Raji (cell line): ENCODE results near the gene RSPH9.

ENCODE experiments used
- POLR2A ChIP-seq: IDR thresholded peaks from 2 replicates; pipeline ENCODE4 v1.6.1; 2011; ENCODE audit warnings: low read depth, low read length, control low read depth; ENCODE audit not compliant: insufficient read depth

The RSPH9 gene

DNA sequence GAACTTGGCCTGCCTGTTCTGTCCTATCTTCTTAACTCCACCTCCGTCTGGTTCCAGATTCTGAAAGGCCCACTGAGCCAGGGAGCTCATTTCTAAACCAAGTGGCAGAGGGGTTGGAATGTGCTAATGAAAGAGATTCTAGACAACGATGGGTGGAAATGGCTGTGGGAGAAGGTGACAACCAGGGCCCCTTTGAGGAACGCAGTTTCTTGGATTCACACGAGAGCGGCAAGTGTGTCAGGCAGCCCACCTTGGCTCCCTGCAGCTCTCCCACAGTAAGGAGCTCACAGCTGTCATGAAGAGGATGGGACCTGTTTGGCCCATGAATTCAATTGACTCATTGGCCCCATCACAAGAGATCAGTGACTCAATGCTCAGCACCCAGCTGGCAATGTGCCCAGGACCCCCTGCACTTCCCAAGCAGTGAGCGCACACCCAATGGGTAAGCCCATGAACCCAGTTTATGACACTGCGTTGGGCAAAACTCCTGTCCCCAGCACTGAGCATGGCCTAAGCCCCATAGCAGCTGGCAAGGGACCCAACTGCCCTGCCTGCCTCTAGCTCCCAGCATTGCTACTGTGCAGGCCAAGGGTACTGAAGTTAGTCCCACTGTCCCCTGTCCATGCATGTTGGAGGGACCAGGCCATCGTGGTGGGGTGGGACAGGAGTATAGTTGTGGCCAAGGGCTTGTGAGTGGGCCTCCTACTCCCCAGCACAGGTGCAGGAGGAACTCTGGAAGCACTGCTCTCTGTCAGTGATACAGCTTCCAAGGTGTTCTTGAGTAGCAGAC lies 26.4 kb downstream of the RSPH9 start:
- TF ChIP-seq POLR2A, result no peak

DNA sequence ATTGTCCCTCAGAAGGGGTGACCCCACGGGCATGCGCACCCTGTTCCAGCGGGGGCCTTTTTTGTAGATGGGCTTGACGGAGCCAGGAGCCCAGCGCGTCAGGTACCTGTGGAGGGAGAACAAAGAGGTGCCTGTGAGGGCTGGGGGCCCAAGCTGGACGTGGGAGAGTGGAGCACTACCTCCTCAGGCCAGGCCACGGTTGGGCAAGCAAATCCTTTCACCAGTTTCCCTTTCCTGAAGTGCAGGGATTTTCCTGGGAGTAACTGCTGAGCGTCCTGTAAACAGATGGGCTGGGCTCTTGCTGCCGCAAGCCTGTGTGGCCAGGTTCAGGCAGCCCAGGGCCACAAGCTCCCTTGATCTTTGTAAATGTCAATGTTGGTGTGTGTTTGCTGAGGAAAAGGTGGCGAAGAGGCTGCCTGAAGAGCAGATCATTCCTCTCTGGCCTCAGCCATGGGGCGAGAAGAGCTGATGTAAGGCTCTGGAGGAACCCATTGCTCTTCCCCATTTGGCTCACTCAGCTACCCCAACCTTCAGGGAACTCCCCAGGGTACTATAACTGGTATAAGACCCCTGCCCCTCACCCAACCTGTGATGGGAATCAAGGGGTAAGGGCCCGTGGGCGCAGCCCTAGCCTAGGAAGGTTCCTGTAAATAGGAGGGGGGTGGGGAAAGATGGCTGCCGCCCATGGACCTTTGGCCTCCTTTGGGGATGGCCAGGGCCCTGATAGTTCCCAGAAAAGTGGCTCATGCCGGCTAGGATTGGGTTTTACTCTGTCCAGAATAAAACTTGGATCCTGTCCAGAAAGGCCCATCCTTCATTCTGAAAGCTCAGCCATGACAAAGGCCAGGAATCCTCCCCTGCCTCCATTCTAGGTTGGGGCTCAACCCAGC lies 27.2 kb downstream of the RSPH9 start:
- TF ChIP-seq POLR2A, result no peak

DNA sequence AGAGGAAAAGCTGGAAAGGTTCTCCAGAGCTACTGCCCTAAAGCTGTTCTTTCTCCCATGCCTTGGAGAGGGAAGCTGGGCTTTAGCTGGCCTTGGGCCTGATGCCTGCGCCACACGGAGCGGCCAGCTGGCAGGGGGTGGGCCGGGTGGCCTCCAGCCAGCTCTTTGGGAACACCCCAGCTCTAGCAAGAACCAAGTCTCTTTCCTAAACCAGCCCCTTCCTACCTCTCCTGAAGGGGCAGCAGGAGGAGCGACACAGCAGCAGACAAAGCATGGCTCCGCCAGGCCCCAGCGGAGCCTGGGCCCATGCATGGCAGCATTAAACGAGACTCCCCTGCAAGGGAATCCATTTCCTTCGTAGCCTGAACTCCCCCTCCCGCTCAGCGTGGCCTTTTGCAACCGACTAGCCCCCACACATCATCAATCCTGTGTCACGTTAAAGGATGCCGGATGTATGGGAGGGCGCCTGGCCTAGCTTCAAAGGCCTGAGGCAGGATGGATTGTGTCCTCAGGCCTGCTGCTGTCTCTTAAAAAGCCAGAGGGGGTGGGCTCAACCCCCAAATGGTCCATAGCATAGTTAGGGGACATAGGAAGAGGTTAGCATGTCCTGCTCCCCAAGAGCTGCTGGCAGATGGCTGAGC lies 28.7 kb downstream of the RSPH9 start:
- TF ChIP-seq POLR2A, result no peak

- TF ChIP-seq POLR2A, result no peak
These were observed 29.5 kb downstream of the RSPH9 start for GRCh38 chr6:43674291-43674690.

DNA sequence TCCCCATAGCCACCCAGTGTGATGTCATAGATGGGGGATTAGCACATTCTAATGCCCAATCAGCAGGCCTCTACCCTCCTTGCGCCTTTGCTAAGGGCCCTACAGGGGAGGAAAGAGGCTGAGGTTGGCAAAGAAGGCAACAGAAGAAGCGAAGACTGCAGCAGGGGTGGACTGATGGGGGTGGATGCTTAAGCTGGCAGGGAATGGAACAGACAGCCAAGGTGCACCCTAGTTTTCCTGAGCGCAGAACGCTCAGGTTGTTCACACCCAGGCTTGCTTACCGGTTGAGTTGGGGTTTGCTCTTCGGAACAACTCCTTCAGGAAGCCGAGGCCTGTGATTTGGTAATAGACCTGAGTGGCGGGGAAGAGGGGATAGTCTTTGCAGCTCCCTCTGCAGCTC lies 30.1 kb downstream of the RSPH9 start:
- no peak for TF ChIP-seq POLR2A

- TF ChIP-seq POLR2A, result no peak
These were observed 32.2 kb downstream of the RSPH9 start for GRCh38 chr6:43676962-43677606.

GRCh38 chr6:43677759-43678158 lies 32.9 kb downstream of the RSPH9 start:
- TF ChIP-seq POLR2A, result no peak

DNA sequence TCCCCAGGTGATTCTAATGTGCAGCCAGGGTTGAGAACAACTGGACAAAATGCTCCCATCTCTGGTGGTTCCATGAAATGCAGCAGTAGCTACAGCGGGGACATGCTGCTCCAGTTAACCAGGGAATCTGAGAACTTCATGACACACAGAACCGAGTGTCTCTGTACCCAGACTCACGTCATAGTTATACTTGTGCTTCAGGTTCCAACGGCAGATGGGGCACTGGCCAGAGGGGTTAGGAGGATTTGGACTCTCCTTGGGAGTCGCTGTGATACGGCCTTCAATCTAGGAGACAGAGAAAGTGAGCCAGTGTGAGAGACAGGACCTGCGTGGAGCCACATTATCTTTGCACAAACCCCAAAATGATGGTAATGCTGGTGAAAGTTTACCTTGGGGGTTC lies 33.5 kb downstream of the RSPH9 start:
- TF ChIP-seq POLR2A, result no peak

- TF ChIP-seq POLR2A, result no peak
These were observed 34.2 kb downstream of the RSPH9 start for GRCh38 chr6:43679057-43679456.

DNA sequence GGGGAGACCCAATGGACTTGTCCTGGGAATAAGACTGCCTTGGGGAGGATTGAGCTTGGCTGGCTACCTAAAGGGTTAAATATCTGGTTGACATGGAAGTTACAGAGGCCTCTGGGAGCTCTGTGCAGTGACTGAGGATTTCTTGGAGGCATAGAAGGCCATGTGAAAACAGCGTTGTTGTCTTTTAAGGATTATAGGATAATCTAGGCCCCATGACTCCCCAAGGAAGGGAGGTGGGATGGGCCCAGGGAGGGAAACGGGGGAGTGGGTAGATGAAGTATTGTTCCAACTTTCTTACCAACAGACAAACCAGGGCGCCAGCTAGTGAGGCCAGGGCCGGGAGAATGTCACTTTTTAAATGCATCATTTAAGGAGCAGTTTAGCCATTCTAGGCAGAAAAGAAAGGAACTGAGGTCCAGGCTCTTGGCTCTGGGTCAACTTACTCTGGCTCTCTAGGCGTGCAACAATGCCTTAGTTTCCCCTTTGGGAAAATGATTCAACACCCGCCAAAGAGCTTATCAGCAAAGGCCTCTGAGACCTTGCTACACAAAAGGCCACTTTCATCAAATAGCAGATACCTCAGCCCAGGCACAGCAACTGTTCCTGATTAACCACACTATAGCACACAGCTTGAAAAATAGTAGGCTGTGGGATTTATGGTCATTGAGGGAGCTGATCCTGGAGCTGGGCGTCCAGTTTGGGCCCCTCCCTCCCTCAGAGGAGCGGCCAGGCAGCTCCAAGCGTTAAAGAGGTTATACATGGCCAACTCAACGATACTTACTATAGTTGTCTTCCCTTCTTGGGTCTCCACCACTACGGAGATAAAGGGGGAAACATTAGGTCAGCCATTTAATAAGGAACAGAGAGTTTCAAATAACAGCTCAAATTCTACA lies 35.7 kb downstream of the RSPH9 start:
- TF ChIP-seq POLR2A, result no peak

DNA sequence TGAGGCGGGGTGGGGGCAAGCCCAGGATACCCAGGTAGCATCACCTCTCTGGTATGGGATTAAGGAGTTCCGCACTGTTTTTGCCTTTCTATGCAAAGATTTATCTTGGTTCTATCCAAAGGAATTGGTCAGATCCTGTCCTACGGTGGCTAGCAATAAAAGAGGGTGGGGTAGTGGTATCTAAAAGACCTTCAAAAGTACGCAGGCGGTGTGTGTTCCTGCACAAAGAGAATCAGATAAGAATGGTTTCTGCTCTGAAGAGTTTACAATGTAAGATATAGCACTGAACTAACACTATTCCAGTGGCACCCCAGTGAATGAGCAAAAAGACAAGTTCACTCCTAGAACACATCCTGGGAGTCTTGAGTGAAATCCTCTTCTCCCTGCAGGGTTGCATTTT lies 36.5 kb downstream of the RSPH9 start:
- no peak for TF ChIP-seq POLR2A

DNA sequence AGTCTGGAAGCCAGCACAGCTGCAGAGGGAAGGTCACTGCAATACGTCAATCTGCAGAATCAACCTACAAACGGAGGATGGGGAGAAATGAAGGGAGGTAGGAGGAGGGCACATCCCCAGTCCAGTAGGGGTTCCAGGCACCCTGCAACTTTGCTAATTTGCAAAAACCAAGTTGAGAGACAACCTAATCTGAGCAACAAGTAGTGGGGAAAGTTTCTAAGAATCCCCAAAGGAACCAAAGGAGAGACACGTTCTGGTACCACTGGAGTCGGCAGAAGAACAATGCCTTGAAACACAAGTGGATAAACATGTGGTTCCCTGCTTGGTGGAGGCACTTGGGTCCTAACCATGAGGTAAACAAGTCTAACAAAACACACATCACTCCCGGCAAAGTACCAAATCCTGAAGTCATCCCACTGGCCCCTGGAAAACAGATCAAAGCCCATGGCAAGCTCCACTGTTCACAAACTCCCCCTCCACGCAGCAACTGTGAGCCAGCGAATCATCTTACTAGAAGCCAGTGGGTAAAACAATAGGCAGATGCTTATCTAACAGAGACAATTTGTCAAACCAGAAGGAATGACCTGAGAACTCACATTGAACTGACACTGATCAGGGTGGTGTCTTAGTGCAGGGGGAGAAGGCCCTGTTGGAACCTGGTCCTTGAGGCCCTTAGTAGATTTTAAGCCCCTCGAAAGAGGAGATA lies 38.0 kb downstream of the RSPH9 start:
- no peak for TF ChIP-seq POLR2A

DNA sequence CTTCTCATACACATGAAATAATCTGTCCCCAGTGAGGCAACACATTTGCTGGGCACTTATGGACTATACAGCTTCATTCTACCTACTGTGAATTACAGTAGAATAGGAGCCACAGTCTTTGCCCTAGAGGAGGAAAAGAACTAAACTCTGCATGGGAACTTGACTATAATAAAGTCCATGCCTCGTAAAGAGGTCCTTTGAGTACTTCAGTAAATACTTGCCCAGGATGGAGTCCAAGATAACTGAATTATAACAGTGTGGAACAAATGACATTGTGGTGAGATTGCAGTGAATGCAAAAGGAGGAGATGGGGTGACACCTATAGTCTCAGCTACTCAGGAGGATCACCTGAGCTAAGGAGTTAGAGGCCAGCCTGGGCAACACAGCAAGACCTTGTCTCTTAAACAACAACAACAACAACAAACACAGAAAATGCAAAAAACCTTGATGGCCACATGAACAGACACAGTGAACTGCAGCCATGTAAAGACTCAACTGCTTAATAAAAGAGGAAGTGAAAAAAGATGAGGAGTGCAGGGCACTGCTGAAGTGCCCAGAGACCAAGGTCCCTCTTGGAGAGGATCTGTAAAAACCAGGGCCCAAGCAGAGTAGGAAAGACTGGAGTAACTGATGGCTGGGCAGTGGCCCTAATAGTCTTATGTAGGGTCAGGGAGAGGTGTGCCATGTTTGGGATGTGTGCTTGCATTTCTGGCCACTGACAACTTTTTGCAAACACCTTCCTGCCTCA lies 39.0 kb downstream of the RSPH9 start:
- TF ChIP-seq POLR2A, result no peak
